CD14-positive monocyte (primary cell): Measurements from ENCODE around the gene TNFRSF14. TPM values are rescaled to one million over a fixed set of nuclear protein-coding genes. Genes with fewer than 3 reads are reported as not detected.

Experiments used
- DNase-seq, 3 donors: peaks; one replicate each; pipeline ENCODE4 v3.0.0-alpha.2; 2011 to 2022
- H2AFZ ChIP-seq: 2 replicates; pipeline ENCODE4 v1.6.0; 2012; ENCODE audit warnings: mild to moderate bottlenecking, low read depth, low read length, inconsistent platforms; ENCODE audit not compliant: insufficient read depth, poor library complexity, severe bottlenecking
- H3K27ac ChIP-seq, 2 donors: 1 replicate in 1 of 2; 2 replicates in 1 of 2; pipeline ENCODE4 v1.5.1; 2012 to 2013; ENCODE audit warnings: low read length in 2 of 2, control low read depth in 1 of 2, inconsistent platforms in 1 of 2, low read depth in 1 of 2, mild to moderate bottlenecking in 1 of 2
- H3K27me3 ChIP-seq, 2 donors: one replicate each; pipeline versions ENCODE4 v1.6.0 to v1.6.1; 2011 to 2013; ENCODE audit warnings: low read length in 2 of 2; ENCODE audit not compliant: control insufficient read depth in 2 of 2, insufficient read depth in 2 of 2
- H3K36me3 ChIP-seq, 2 donors: replicated peaks in 1 of 2; 1 replicate in 1 of 2; 2 replicates in 1 of 2; pipeline versions ENCODE4 v1.5.1 to v1.6.1; 2012 to 2013; ENCODE audit warnings: low read length in 2 of 2, control low read depth in 1 of 2, inconsistent platforms in 1 of 2, mild to moderate bottlenecking in 1 of 2; ENCODE audit not compliant: insufficient read depth in 2 of 2, control insufficient read depth in 1 of 2
- H3K4me1 ChIP-seq, 2 donors: 1 replicate in 1 of 2; 2 replicates in 1 of 2; pipeline versions ENCODE4 v1.5.1 to v1.6.1; 2012 to 2013; ENCODE audit warnings: low read length in 2 of 2, control low read depth in 1 of 2, inconsistent platforms in 1 of 2, mild to moderate bottlenecking in 1 of 2, moderate library complexity in 1 of 2; ENCODE audit not compliant: insufficient read depth in 2 of 2, control insufficient read depth in 1 of 2
- H3K4me2 ChIP-seq: replicated peaks from 2 replicates; pipeline ENCODE3; 2012; ENCODE audit warnings: low read length, moderate library complexity, mild to moderate bottlenecking; ENCODE audit not compliant: poor library complexity, severe bottlenecking; ENCODE audit errors: extremely low read depth
- H3K4me3 ChIP-seq, 3 experiments: fragments of 200-600 bp in 1 of 3; sonication (generic) in 1 of 3; replicated peaks in 1 of 3; 1 replicate in 2 of 3; 2 replicates in 1 of 3; pipeline ENCODE4 v1.5.1; 2011 to 2013; ENCODE audit warnings: low read length in 3 of 3, mild to moderate bottlenecking in 3 of 3, control low read depth in 2 of 3, low read depth in 2 of 3, inconsistent platforms in 1 of 3, moderate library complexity in 1 of 3
- H3K79me2 ChIP-seq: 2 replicates; pipeline ENCODE4 v1.6.0; 2012; ENCODE audit warnings: mild to moderate bottlenecking, control low read depth, inconsistent platforms, low read length, moderate library complexity; ENCODE audit not compliant: insufficient read depth
- H3K9ac ChIP-seq: 2 replicates; pipeline ENCODE4 v1.6.0; 2017; ENCODE audit warnings: low read length, mild to moderate bottlenecking; ENCODE audit not compliant: insufficient read depth, poor library complexity, severe bottlenecking
- H3K9me3 ChIP-seq, 2 donors: replicated peaks in 1 of 2; 1 replicate in 1 of 2; 2 replicates in 1 of 2; pipeline versions ENCODE4 v1.5.1 to v1.6.1; 2012 to 2013; ENCODE audit warnings: low read length in 2 of 2, control low read depth in 1 of 2; ENCODE audit not compliant: control insufficient read depth in 1 of 2, insufficient read depth in 1 of 2
- H4K20me1 ChIP-seq: 2 replicates; pipeline ENCODE4 v1.6.0; 2012; ENCODE audit warnings: mild to moderate bottlenecking, low read length, control low read depth, moderate library complexity; ENCODE audit not compliant: insufficient read depth
- H3K27ac Mint-ChIP-seq, 7 donors: one replicate each; pipeline ENCODE4 v1.8.0; 2020; ENCODE audit warnings: mild to moderate bottlenecking in 7 of 7, mixed read lengths in 7 of 7, moderate library complexity in 6 of 7, inconsistent platforms in 2 of 7
- H3K27me3 Mint-ChIP-seq, 3 donors: one replicate each; pipeline ENCODE4 v1.8.0; 2021 to 2022; ENCODE audit warnings: low read depth in 3 of 3, mild to moderate bottlenecking in 3 of 3, mixed read lengths in 3 of 3, moderate library complexity in 3 of 3, inconsistent platforms in 1 of 3
- H3K36me3 Mint-ChIP-seq, 2 donors: one replicate each; pipeline ENCODE4 v1.8.0; 2020; ENCODE audit warnings: mixed read lengths in 2 of 2, inconsistent platforms in 1 of 2, mild to moderate bottlenecking in 1 of 2
- H3K4me1 Mint-ChIP-seq: one replicate; pipeline ENCODE4 v1.8.0; 2020; ENCODE audit warnings: mild to moderate bottlenecking, mixed read lengths
- H3K4me3 Mint-ChIP-seq, 2 donors: one replicate each; pipeline ENCODE4 v1.8.0; 2020; ENCODE audit warnings: mild to moderate bottlenecking in 2 of 2, mixed read lengths in 2 of 2, moderate library complexity in 1 of 2
- H3K9me3 Mint-ChIP-seq, 7 donors: one replicate each; pipeline ENCODE4 v1.8.0; 2020 to 2022; ENCODE audit warnings: mixed read lengths in 7 of 7, mild to moderate bottlenecking in 6 of 7, moderate library complexity in 6 of 7, inconsistent platforms in 2 of 7
- WGBS: methylation state at CpG from one replicate; pipeline ENCODE4 v1.1.5; 2013; ENCODE audit warnings: missing lambda C conversion rate; ENCODE audit not compliant: insufficient coverage; 5-methylcytosine and 5-hydroxymethylcytosine counted together
- intact Hi-C, 2 donors: fragments of 100-400 bp; cut with micrococcal nuclease; formaldehyde crosslinking; loops; one replicate each; pipeline versions ENCODE4 v1.15.0 to v1.15.1; 2023
- polyA plus RNA-seq, 3 donors: library from polyadenylated mRNA; depleted of rRNA in 1 of 3; unstranded in 2 of 3; stranded (reverse) in 1 of 3; fragments of 300-500 nt in 2 of 3; fragments of >200 nt in 1 of 3; fragmentation: Illumina TruSeq in 2 of 3; gene quantifications; 1 replicate in 2 of 3; 2 replicates in 1 of 3; pipeline ENCODE4 v1.2.3, GENCODE V29; 2012 to 2021
- TF ChIP-seq, protein P1 (sequence below): fragments of 200-600 bp; IDR thresholded peaks from one replicate; pipeline ENCODE4 v1.8.0; 2022; ENCODE audit warnings: antibody characterized with exemption, mild to moderate bottlenecking

Gene TNFRSF14
- polyA plus RNA-seq, 3 donors = 62.1 to 512 (median 64.4) TPM

DNA sequence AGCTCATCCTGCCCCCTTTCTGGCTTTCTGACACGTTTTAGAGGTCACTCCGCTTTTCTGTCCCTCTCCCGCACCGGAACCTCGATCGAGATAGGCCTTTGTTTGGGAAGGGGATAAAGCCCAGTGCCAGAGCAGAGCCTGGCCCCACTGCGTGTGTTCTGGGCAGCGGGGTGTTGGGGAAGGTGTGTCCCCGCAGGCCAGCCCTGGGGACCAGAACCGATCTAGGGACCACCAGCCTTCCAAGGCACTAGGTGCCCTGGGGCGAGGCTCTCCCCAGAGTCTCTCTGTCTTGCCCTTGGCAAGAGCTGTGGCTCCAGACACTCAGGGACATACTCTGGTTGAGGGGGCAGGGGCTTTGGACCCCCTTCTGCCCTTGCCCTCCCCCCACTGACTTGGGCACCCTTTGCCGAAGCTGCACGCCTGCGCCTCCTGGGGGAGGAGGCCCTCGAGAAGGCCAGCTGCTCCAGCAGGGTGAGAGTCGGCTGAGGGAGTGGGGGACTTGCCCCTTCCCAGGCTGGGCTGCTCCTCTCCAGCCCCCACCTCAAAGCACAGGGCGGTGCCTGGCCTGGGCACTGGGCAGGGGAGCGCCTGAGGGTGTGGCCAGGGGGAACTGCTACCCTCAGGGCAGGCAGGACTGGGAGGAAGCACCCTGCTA lies 46.8 kb downstream of the TNFRSF14 start:
- Histone ChIP-seq H3K27me3 (no peaks in the 10 kb centered on the region), H3K9ac (no peak overlapping the region), H3K9me3 (no peaks in the 10 kb centered on the region), H2AFZ (no peak overlapping the region), H3K4me2 (no peak overlapping the region), H4K20me1 (no peaks in the 10 kb centered on the region), H3K4me1 (no peaks in the 10 kb centered on the region), H3K4me3 (no peak overlapping the region), H3K27ac (no peak overlapping the region), H3K36me3 (no peaks in the 10 kb centered on the region), H3K79me2 (no peaks in the 10 kb centered on the region)
- Mint-ChIP-seq H3K36me3 (no peaks in the 10 kb centered on the region), H3K27me3 (peaks cover 3 to 18% (median 11%) of the 10 kb centered on the region in 3 donors), H3K4me3 (no peak overlapping the region), H3K9me3 (peaks cover 0 to 10% (median 3%) of the 10 kb centered on the region in 7 donors), H3K4me1 (no peaks in the 10 kb centered on the region), H3K27ac (no peak overlapping the region)
- intact Hi-C loops = no loop called here
- TF ChIP-seq, protein P1, sequence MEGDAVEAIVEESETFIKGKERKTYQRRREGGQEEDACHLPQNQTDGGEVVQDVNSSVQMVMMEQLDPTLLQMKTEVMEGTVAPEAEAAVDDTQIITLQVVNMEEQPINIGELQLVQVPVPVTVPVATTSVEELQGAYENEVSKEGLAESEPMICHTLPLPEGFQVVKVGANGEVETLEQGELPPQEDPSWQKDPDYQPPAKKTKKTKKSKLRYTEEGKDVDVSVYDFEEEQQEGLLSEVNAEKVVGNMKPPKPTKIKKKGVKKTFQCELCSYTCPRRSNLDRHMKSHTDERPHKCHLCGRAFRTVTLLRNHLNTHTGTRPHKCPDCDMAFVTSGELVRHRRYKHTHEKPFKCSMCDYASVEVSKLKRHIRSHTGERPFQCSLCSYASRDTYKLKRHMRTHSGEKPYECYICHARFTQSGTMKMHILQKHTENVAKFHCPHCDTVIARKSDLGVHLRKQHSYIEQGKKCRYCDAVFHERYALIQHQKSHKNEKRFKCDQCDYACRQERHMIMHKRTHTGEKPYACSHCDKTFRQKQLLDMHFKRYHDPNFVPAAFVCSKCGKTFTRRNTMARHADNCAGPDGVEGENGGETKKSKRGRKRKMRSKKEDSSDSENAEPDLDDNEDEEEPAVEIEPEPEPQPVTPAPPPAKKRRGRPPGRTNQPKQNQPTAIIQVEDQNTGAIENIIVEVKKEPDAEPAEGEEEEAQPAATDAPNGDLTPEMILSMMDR = no peak
- WGBS = 85% methylated on average over 10 of the region's 18 CpGs
- no peak for DNase-seq

DNA sequence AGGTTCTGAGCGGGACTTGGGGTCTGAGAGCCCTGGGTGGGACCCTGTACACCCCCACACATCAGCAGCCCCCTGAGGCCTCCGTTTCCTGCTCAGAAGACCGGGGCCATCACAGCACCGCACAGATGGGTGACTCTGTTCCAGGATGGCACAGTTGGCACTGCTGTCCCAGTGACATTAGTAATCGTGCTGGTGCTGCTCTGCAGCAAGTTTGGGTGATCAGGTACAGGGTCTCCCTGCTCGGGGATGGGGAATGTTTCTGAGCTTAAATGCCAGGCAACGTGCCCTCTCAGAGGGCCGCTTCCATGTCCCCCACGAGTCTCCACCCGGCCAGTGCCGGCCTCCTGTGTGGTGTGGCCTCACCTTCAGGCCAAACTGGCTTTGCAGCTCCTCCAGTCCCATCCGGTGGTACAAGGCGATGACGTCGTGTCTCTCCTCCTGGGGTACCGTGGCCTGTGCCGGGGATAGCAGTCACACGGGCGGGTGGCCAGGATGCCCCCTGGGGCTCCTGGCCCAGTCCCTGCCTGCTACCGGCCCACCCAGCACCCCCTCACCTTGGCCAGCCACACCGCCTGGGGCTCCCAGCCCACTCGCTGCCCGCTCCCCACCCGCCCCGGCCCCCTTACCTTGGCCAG lies 47.5 kb downstream of the TNFRSF14 start:
- 90% methylated on average over 24 of the region's 25 CpGs for WGBS
- H3K27ac Mint-ChIP-seq = peak overlapping the region in 1 of 7 donors; percentile 45
- no peak overlapping the region for H3K4me3 Mint-ChIP-seq
- no peak for DNase-seq
- H3K36me3 Mint-ChIP-seq = no peaks in the 10 kb centered on the region
- intact Hi-C loops = no loop called here
- TF ChIP-seq, protein P1 = no peak
- no peaks in the 10 kb centered on the region for H3K27me3 ChIP-seq
- H2AFZ ChIP-seq = no peak overlapping the region
- H4K20me1 ChIP-seq = no peaks in the 10 kb centered on the region
- H3K4me1 Mint-ChIP-seq = no peaks in the 10 kb centered on the region
- no peak overlapping the region for H3K27ac ChIP-seq
- no peak overlapping the region for H3K4me2 ChIP-seq
- no peak overlapping the region for H3K9ac ChIP-seq
- no peaks in the 10 kb centered on the region for H3K36me3 ChIP-seq
- H3K79me2 ChIP-seq = no peaks in the 10 kb centered on the region
- H3K4me1 ChIP-seq = no peaks in the 10 kb centered on the region
- no peak overlapping the region for H3K4me3 ChIP-seq
- no peaks in the 10 kb centered on the region for H3K9me3 ChIP-seq
- H3K27me3 Mint-ChIP-seq = peaks cover 0 to 13% (median 7%) of the 10 kb centered on the region in 3 donors
- H3K9me3 Mint-ChIP-seq = peaks cover 0 to 5% (median 2%) of the 10 kb centered on the region in 7 donors
